ENCODE results near the gene GRPEL2.

- TF ChIP-seq POLR2AphosphoS5 (IDR thresholded peaks at IDR 0.05; ENCODE audit: low read depth, low read length) (no peak), POLR2A (IDR thresholded peaks at IDR 0.05; ENCODE audit: low read depth, low read length) (no peak), TAF1 (IDR thresholded peaks at IDR 0.05; ENCODE audit: borderline replicate concordance, low read depth, low read length) (no peak)
Observed at GRCh38 chr5:149364719-149365118, 19.4 kb downstream of the GRPEL2 start.

All from GM12892 (cell line).